ENCODE data around the gene ZFYVE27.

The ZFYVE27 gene

DNA sequence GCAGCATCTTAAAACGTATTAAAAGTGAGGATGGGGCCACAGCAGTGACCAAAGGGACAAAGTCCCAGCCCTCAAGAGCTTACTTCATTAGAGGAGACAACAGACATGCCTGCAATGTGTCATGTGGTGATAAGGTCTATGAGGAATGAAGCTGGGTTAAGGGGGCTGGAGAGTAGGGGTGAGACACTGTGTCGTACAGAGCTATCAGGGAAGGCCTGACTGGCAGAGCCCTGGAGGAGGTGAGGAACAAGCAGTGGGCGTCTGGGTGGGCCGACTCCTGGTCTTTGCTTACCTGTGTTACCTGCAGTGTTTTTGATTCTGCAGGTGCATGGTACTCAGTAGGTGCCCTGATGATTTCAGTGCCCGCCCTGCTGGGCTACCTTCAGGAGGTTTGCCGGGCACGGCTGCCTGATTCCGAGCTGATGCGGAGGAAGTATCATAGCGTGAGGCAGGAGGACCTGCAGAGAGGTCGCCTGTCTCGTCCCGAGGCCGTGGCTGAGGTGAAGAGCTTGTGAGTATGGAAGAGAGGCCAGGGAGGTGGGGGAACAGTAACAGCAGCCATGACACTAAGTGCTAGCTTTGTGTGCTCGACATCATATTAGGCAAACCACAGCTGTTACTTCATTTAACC, 7.6 kb downstream of the ZFYVE27 start:
- TF ChIP-seq, protein P1, sequence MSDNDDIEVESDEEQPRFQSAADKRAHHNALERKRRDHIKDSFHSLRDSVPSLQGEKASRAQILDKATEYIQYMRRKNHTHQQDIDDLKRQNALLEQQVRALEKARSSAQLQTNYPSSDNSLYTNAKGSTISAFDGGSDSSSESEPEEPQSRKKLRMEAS (IDR thresholded peaks at IDR 0.05) = no peak
- TF ChIP-seq NFIC (IDR thresholded peaks at IDR 0.05) (no peak), FOXM1 (IDR thresholded peaks at IDR 0.05; ENCODE audit: borderline replicate concordance, low read depth) (no peak), EGR1 (IDR thresholded peaks at IDR 0.05) (no peak), CREB1 (IDR thresholded peaks at IDR 0.05; ENCODE audit: low read depth) (no peak), TEAD4 (IDR thresholded peaks at IDR 0.05) (no peak), TCF12 (IDR thresholded peaks at IDR 0.05; ENCODE audit: low read depth) (no peak), YY1 (IDR thresholded peaks at IDR 0.05; ENCODE audit: low read depth) (no peak), ZBTB7A (IDR thresholded peaks at IDR 0.05; ENCODE audit: low read depth) (no peak), TAF1 (IDR thresholded peaks at IDR 0.05; ENCODE audit: low read depth) (no peak), CEBPB (IDR thresholded peaks at IDR 0.05) (no peak), RAD21 (IDR thresholded peaks at IDR 0.05; ENCODE audit: low read depth) (no peak), EP300 (IDR thresholded peaks at IDR 0.05; ENCODE audit: borderline replicate concordance) (no peak)
- TF ChIP-seq, protein P2, sequence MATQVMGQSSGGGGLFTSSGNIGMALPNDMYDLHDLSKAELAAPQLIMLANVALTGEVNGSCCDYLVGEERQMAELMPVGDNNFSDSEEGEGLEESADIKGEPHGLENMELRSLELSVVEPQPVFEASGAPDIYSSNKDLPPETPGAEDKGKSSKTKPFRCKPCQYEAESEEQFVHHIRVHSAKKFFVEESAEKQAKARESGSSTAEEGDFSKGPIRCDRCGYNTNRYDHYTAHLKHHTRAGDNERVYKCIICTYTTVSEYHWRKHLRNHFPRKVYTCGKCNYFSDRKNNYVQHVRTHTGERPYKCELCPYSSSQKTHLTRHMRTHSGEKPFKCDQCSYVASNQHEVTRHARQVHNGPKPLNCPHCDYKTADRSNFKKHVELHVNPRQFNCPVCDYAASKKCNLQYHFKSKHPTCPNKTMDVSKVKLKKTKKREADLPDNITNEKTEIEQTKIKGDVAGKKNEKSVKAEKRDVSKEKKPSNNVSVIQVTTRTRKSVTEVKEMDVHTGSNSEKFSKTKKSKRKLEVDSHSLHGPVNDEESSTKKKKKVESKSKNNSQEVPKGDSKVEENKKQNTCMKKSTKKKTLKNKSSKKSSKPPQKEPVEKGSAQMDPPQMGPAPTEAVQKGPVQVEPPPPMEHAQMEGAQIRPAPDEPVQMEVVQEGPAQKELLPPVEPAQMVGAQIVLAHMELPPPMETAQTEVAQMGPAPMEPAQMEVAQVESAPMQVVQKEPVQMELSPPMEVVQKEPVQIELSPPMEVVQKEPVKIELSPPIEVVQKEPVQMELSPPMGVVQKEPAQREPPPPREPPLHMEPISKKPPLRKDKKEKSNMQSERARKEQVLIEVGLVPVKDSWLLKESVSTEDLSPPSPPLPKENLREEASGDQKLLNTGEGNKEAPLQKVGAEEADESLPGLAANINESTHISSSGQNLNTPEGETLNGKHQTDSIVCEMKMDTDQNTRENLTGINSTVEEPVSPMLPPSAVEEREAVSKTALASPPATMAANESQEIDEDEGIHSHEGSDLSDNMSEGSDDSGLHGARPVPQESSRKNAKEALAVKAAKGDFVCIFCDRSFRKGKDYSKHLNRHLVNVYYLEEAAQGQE (IDR thresholded peaks at IDR 0.05; ENCODE audit: low read depth) = no peak

DNA sequence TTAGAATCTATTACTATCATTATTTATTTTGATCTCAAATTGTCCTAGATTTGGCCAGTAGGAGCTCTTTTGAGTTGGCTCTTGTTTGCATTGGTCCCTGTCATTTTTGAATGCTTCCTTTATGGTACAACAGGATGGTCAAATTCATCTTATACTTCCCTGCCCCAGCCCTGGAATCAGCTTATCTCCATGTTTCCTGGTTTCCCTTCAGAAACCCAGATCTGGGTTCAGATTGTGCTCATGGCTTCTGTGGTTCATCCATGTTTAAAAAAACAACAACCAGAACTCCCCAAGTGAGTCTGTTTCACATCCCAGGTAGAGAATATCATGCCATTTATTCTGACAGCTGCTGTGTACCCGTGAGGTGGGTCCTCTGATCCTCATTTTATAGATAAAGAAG, 10.6 kb downstream of the ZFYVE27 start:
- TF ChIP-seq CREB1 (IDR thresholded peaks at IDR 0.05; ENCODE audit: low read depth) (no peak), ZBTB7A (IDR thresholded peaks at IDR 0.05; ENCODE audit: low read depth) (no peak)
- TF ChIP-seq, protein P2 (IDR thresholded peaks at IDR 0.05; ENCODE audit: low read depth) = no peak
- TF ChIP-seq, protein P1 (IDR thresholded peaks at IDR 0.05) = no peak

DNA sequence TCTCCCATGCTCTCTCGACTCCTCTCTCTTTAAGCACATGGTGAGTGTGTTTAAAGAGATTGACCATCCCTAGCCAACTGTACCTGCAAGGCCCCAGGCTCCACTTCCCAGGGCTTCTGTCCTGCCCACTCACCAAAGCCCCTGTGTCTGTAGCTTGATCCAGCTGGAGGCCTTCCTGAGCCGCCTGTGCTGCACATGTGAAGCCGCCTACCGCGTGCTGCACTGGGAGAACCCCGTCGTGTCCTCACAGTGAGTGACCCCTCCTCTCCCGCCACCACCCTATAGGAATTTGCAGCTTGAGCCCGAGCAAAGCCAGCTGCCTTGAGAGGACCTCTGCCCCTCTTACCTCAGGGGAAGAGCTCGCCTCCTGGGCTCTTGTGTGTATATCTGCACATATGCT, 11.2 kb downstream of the ZFYVE27 start:
- TF ChIP-seq, protein P2 (IDR thresholded peaks at IDR 0.05; ENCODE audit: low read depth) = no peak
- no peak for TF ChIP-seq YY1 (IDR thresholded peaks at IDR 0.05; ENCODE audit: low read depth)
- no peak for TF ChIP-seq CREB1 (IDR thresholded peaks at IDR 0.05; ENCODE audit: low read depth)
- TF ChIP-seq FOXM1 (IDR thresholded peaks at IDR 0.05; ENCODE audit: borderline replicate concordance, low read depth) = no peak
- TF ChIP-seq TAF1 (IDR thresholded peaks at IDR 0.05; ENCODE audit: low read depth) = no peak
- no peak for TF ChIP-seq TCF12 (IDR thresholded peaks at IDR 0.05; ENCODE audit: low read depth)
- TF ChIP-seq NFIC (IDR thresholded peaks at IDR 0.05) = no peak
- no peak for TF ChIP-seq TEAD4 (IDR thresholded peaks at IDR 0.05)
- TF ChIP-seq CEBPB (IDR thresholded peaks at IDR 0.05) = no peak
- no peak for TF ChIP-seq EGR1 (IDR thresholded peaks at IDR 0.05)
- TF ChIP-seq ZBTB7A (IDR thresholded peaks at IDR 0.05; ENCODE audit: low read depth) = no peak
- TF ChIP-seq EP300 (IDR thresholded peaks at IDR 0.05; ENCODE audit: borderline replicate concordance) = no peak

DNA sequence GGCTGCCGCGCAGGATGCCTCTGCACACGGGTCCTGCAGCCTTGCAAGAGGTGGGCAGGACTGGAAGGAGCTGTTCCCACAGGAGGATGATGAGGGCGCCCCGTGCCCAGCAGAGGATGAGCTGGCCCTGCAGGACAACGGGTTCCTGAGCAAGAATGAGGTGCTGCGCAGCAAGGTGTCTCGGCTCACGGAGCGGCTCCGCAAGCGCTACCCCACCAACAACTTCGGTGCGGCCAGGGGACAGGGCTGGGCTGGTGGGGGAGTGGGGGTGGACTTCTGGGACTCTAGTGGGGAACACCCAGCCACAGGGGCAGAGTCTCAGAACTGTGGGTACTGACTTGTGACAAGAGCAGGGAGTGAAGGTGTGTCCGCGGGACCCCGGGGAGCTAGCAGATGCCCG, 16.0 kb downstream of the ZFYVE27 start:
- no peak for TF ChIP-seq TEAD4 (IDR thresholded peaks at IDR 0.05)
- TF ChIP-seq, protein P3, sequence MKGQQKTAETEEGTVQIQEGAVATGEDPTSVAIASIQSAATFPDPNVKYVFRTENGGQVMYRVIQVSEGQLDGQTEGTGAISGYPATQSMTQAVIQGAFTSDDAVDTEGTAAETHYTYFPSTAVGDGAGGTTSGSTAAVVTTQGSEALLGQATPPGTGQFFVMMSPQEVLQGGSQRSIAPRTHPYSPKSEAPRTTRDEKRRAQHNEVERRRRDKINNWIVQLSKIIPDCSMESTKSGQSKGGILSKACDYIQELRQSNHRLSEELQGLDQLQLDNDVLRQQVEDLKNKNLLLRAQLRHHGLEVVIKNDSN (IDR thresholded peaks at IDR 0.05) = no peak
- TF ChIP-seq, protein P1 (IDR thresholded peaks at IDR 0.05) = no peak
- TF ChIP-seq, protein P2 (IDR thresholded peaks at IDR 0.05; ENCODE audit: low read depth) = no peak
- TF ChIP-seq YY1 (IDR thresholded peaks at IDR 0.05; ENCODE audit: low read depth) = no peak
- no peak for TF ChIP-seq RAD21 (IDR thresholded peaks at IDR 0.05; ENCODE audit: low read depth)
- no peak for TF ChIP-seq NFIC (IDR thresholded peaks at IDR 0.05)
- no peak for TF ChIP-seq FOXM1 (IDR thresholded peaks at IDR 0.05; ENCODE audit: borderline replicate concordance, low read depth)
- no peak for TF ChIP-seq EGR1 (IDR thresholded peaks at IDR 0.05)
- TF ChIP-seq CREB1 (IDR thresholded peaks at IDR 0.05; ENCODE audit: low read depth) = no peak
- TF ChIP-seq ZBTB7A (IDR thresholded peaks at IDR 0.05; ENCODE audit: low read depth) = no peak
- no peak for TF ChIP-seq CEBPB (IDR thresholded peaks at IDR 0.05)
- TF ChIP-seq TAF1 (IDR thresholded peaks at IDR 0.05; ENCODE audit: low read depth) = no peak
- no peak for TF ChIP-seq EP300 (IDR thresholded peaks at IDR 0.05; ENCODE audit: borderline replicate concordance)
- no peak for TF ChIP-seq TCF12 (IDR thresholded peaks at IDR 0.05; ENCODE audit: low read depth)
